WERI-Rb-1 (cell line): ENCODE results near the gene ADCY2.

ENCODE experiments used
- DNase-seq: peaks from one replicate; pipeline ENCODE4 v3.0.0-alpha.2; 2020
- H3K27ac ChIP-seq: fragments of 250-450 bp; sonication (Bioruptor Pico); 2 replicates; pipeline ENCODE4 v1.5.1; 2020; ENCODE audit warnings: mild to moderate bottlenecking, moderate library complexity
- H3K27me3 ChIP-seq: fragments of 250-450 bp; sonication (Bioruptor Pico); 2 replicates; pipeline ENCODE4 v1.5.1; 2021; ENCODE audit warnings: mild to moderate bottlenecking, low read depth, moderate library complexity; ENCODE audit not compliant: insufficient read depth, severe bottlenecking
- H3K36me3 ChIP-seq: fragments of 250-450 bp; sonication (Bioruptor Pico); 2 replicates; pipeline ENCODE4 v1.5.1; 2020; ENCODE audit warnings: mild to moderate bottlenecking, moderate library complexity
- H3K4me3 ChIP-seq: 2 replicates; pipeline ENCODE4 v1.5.1; 2011; ENCODE audit warnings: low read depth, mild to moderate bottlenecking, control low read depth, low read length
- H3K9me3 ChIP-seq: fragments of 250-450 bp; sonication (Bioruptor Pico); 2 replicates; pipeline ENCODE4 v1.5.1; 2021; ENCODE audit warnings: mild to moderate bottlenecking, moderate library complexity; ENCODE audit not compliant: severe bottlenecking
- CTCF ChIP-seq: IDR thresholded peaks from 2 replicates; pipeline ENCODE4 v1.5.1; 2011; ENCODE audit warnings: low read depth, mild to moderate bottlenecking, control low read depth, inconsistent platforms, low read length

The ADCY2 gene

GRCh38 chr5:7364226-7364875 is 31.6 kb upstream of the ADCY2 start:
- TF ChIP-seq CTCF = no peak
- no peak for DNase-seq
- Histone ChIP-seq H3K27me3 (no peaks in the 10 kb centered on the region), H3K9me3 (peaks cover 11% of the 10 kb centered on the region), H3K4me3 (no peak overlapping the region), H3K27ac (no peak overlapping the region), H3K36me3 (no peaks in the 10 kb centered on the region)

GRCh38 chr5:7367780-7368179 is 28.2 kb upstream of the ADCY2 start:
- no peaks in the 10 kb centered on the region for H3K36me3 ChIP-seq
- peaks cover 7% of the 10 kb centered on the region for H3K9me3 ChIP-seq
- no peak overlapping the region for H3K4me3 ChIP-seq
- H3K27me3 ChIP-seq = no peaks in the 10 kb centered on the region
- no peak for DNase-seq
- H3K27ac ChIP-seq = no peak overlapping the region
- no peak for TF ChIP-seq CTCF

GRCh38 chr5:7372399-7372798 is 23.5 kb upstream of the ADCY2 start:
- no peak overlapping the region for H3K4me3 ChIP-seq
- no peaks in the 10 kb centered on the region for H3K27me3 ChIP-seq
- H3K9me3 ChIP-seq = peaks cover 7% of the 10 kb centered on the region
- H3K27ac ChIP-seq = no peak overlapping the region
- no peak for TF ChIP-seq CTCF
- H3K36me3 ChIP-seq = no peaks in the 10 kb centered on the region
- no peak for DNase-seq

GRCh38 chr5:7374186-7374585 is 21.8 kb upstream of the ADCY2 start:
- no peaks in the 10 kb centered on the region for H3K9me3 ChIP-seq
- peak overlapping the region; percentile 81 for H3K27ac ChIP-seq
- no peaks in the 10 kb centered on the region for H3K36me3 ChIP-seq
- TF ChIP-seq CTCF = no peak
- peak overlapping the region; percentile 27 for H3K4me3 ChIP-seq
- no peaks in the 10 kb centered on the region for H3K27me3 ChIP-seq
- DNase-seq = peak; percentile 66

DNA sequence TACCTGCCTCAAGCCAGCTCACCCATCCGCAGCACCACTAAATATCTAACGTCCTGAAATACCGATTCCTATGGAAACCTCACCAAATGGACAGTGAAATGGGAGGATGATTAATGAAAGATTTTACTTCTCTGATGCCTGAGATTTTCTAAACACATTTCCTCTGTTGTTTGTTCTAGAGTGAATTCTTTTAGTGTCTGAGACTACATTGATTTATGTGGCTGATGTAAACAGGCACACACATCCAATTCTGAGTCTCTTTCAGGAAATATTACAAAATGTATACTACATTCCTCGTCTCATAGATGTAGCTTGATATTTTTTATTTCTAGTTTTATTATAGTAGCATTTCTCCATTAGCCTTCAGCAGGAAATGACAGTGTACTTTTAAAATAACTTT is 20.5 kb upstream of the ADCY2 start:
- DNase-seq = no peak
- peak overlapping the region; percentile 26; the same call in 1 of the 2 replicates for H3K27ac ChIP-seq
- TF ChIP-seq CTCF = no peak
- H3K36me3 ChIP-seq = no peaks in the 10 kb centered on the region
- no peaks in the 10 kb centered on the region for H3K27me3 ChIP-seq
- H3K9me3 ChIP-seq = no peaks in the 10 kb centered on the region
- no peak overlapping the region for H3K4me3 ChIP-seq

- no peaks in the 10 kb centered on the region for H3K9me3 ChIP-seq
- DNase-seq = no peak
- H3K4me3 ChIP-seq = no peak overlapping the region
- no peaks in the 10 kb centered on the region for H3K27me3 ChIP-seq
- no peak for TF ChIP-seq CTCF
- no peak overlapping the region for H3K27ac ChIP-seq
- H3K36me3 ChIP-seq = no peaks in the 10 kb centered on the region
These were observed 19.1 kb upstream of the ADCY2 start for GRCh38 chr5:7376871-7377270.
